GM18868 (cell line): ENCODE measurements around the gene TEX12.
A peak's percentile ranks its signal among the peaks of the same experiment; 100 is the strongest.
"Not testable (repeated sequence)": the region's sequence is repeated elsewhere in the genome, so short reads cannot be mapped to it uniquely, and the experiment has no call there.

Experiments used
- ATAC-seq: cut with Tn5 transposase; IDR thresholded peaks from one replicate; pipeline ENCODE4 v1.9.1; 2021; ENCODE audit warnings: mild to moderate bottlenecking, moderate library complexity; ENCODE audit not compliant: unreplicated experiment

The TEX12 gene

GRCh38 chr11:112163875-112164685 lies 3.1 kb upstream of the TEX12 start, which contains the start of gene IL18:
Gene IL18 (minus strand): TSS chr11:112164094. CDS start chr11:112155053, 9,041 bp downstream.
- ATAC-seq, result no peak

GRCh38 chr11:112165049-112165448 lies 2.1 kb upstream of the TEX12 start:
- ATAC-seq, result no peak

- ATAC-seq, result no peak
Measured at GRCh38 chr11:112166562-112166961, 610 bp upstream of the TEX12 start.

- ATAC-seq, result peak; percentile 73
Measured at GRCh38 chr11:112172362-112172994, 5.3 kb downstream of the TEX12 start.

GRCh38 chr11:112173152-112173551 lies 6.0 kb downstream of the TEX12 start:
- no peak for ATAC-seq

- ATAC-seq, result no peak
Measured at GRCh38 chr11:112174789-112175598, 7.8 kb downstream of the TEX12 start, which contains the start of gene BCO2. Gene BCO2 (plus strand): TSS chr11:112175512. CDS start chr11:112175602, 90 bp downstream.

- no peak for ATAC-seq
Measured at GRCh38 chr11:112175599-112175952, 8.4 kb downstream of the TEX12 start.

GRCh38 chr11:112176077-112176476 lies 8.9 kb downstream of the TEX12 start:
- no peak for ATAC-seq

- ATAC-seq, result no peak
Measured at GRCh38 chr11:112177589-112177988, 10.4 kb downstream of the TEX12 start.

- no peak for ATAC-seq
Measured at GRCh38 chr11:112178428-112178827, 11.3 kb downstream of the TEX12 start.

- ATAC-seq, result no peak
Measured at GRCh38 chr11:112178936-112179335, 11.8 kb downstream of the TEX12 start.

GRCh38 chr11:112179601-112180000 lies 12.4 kb downstream of the TEX12 start:
- peak; percentile 66 for ATAC-seq

GRCh38 chr11:112182867-112183266 lies 15.7 kb downstream of the TEX12 start:
- no peak for ATAC-seq

GRCh38 chr11:112185883-112186282 lies 18.7 kb downstream of the TEX12 start:
- ATAC-seq, result no peak

GRCh38 chr11:112186304-112186703 lies 19.1 kb downstream of the TEX12 start:
- no peak for ATAC-seq

- ATAC-seq, result not testable (repeated sequence)
Measured at GRCh38 chr11:112195113-112195512, 27.9 kb downstream of the TEX12 start.

- ATAC-seq, result no peak
Measured at GRCh38 chr11:112195951-112196351, 28.8 kb downstream of the TEX12 start.

- ATAC-seq, result no peak
Measured at GRCh38 chr11:112196519-112197087, 29.4 kb downstream of the TEX12 start.

- ATAC-seq, result not testable (repeated sequence)
Measured at GRCh38 chr11:112199101-112199500, 31.9 kb downstream of the TEX12 start.

GRCh38 chr11:112200252-112200651 lies 33.1 kb downstream of the TEX12 start:
- no peak for ATAC-seq

- ATAC-seq, result no peak
Measured at GRCh38 chr11:112206071-112206470, 38.9 kb downstream of the TEX12 start.
